NB4 (cell line): Measurements from ENCODE around the gene TET2.

Source experiments
- DNase-seq: peaks from one replicate; pipeline ENCODE4 v3.0.0; 2010; ENCODE audit warnings: low read depth
- H3K4me3 ChIP-seq: one replicate; pipeline ENCODE4 v1.5.1; 2011; ENCODE audit warnings: mild to moderate bottlenecking, low read depth, low read length, moderate library complexity
- CTCF ChIP-seq: IDR thresholded peaks from one replicate; pipeline ENCODE4 v1.5.1; 2012; ENCODE audit warnings: low read depth, low read length
- MAX ChIP-seq: IDR thresholded peaks from 2 replicates; pipeline ENCODE4 v1.6.1; 2011; ENCODE audit warnings: low read depth, low read length
- MYC ChIP-seq: IDR thresholded peaks from 2 replicates; pipeline ENCODE4 v1.6.1; 2011; ENCODE audit warnings: low read depth, low read length
- POLR2A ChIP-seq: IDR thresholded peaks from 2 replicates; pipeline ENCODE4 v1.6.1; 2011; ENCODE audit warnings: mild to moderate bottlenecking; ENCODE audit not compliant: insufficient read length; ENCODE audit errors: extremely low read depth

TET2 gene

GRCh38 chr4:105174098-105174497, 27.4 kb downstream of the TET2 start:
- DNase-seq = no peak
- TF ChIP-seq POLR2A (no peak), MAX (no peak), MYC (no peak), CTCF (no peak)
- no peak overlapping the region for H3K4me3 ChIP-seq

- H3K4me3 ChIP-seq = no peak overlapping the region
- no peak for DNase-seq
- TF ChIP-seq MAX (no peak), CTCF (no peak), MYC (no peak)
Observed at GRCh38 chr4:105179539-105180401, 33.1 kb downstream of the TET2 start.

- TF ChIP-seq MAX (no peak), MYC (no peak), POLR2A (no peak), CTCF (no peak)
- no peak overlapping the region for H3K4me3 ChIP-seq
- DNase-seq = no peak
Observed at GRCh38 chr4:105181259-105181658, 34.6 kb downstream of the TET2 start.

- DNase-seq = no peak
- TF ChIP-seq MYC = no peak
- no peak for TF ChIP-seq MAX
- TF ChIP-seq CTCF = no peak
- TF ChIP-seq POLR2A = no peak
Observed at GRCh38 chr4:105182211-105182610, 35.5 kb downstream of the TET2 start.

GRCh38 chr4:105184316-105184980, 37.8 kb downstream of the TET2 start:
- DNase-seq = no peak
- no peak for TF ChIP-seq POLR2A
- TF ChIP-seq MYC = no peak
- no peak for TF ChIP-seq CTCF
- TF ChIP-seq MAX = no peak
- no peak overlapping the region for H3K4me3 ChIP-seq

More at GRCh38 chr4:105182211-105182610, 35.5 kb downstream of the TET2 start:
- no peak overlapping the region for H3K4me3 ChIP-seq
